ENCODE measurements around the gene RPS16. TPM values are rescaled to one million over a fixed set of nuclear protein-coding genes. Genes with fewer than 3 reads are reported as not detected.
A peak's percentile ranks its signal among the peaks of the same experiment; 100 is the strongest.

The RPS16 gene
- total RNA-seq, 4 donors from 2014 or later: 1,023 to 1,769 (median 1,110) TPM

DNA sequence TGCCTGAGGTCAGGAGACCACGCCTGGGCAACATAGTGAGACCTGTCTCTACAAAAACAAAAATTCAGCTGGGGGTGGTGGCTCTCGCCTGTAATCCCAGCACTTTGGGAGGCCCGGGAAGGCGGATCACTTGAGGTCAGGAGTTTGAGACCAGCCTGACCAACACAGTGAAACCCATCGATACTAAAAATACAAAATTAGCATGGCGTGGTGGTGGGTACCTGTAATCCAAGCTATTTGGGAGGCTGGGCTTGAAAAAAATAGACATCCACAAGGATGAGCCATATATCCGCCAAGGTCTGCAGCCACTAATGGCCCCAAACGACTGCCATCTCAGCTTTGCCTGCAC lies 3.1 kb downstream of the RPS16 start:
- WGBS, 2 donors (ENCODE audit: low coverage in 1 of 2): 75 to 89% methylated on average over 2 to 7 of the region's 8 CpGs
- peaks cover 0 to 41% of the 10 kb centered on the region in 2 donors for H3K36me3 ChIP-seq
- no peak for TF ChIP-seq EP300 (IDR thresholded peaks at IDR 0.05)
- TF ChIP-seq POLR2AphosphoS5 (IDR thresholded peaks at IDR 0.05): no peak
- no peak for TF ChIP-seq POLR2A (IDR thresholded peaks at IDR 0.05)
- no peak overlapping the region for H3K4me3 ChIP-seq
- H3K4me1 ChIP-seq: peaks cover 7 to 63% (median 37%) of the 10 kb centered on the region in 3 donors
- H3K27me3 ChIP-seq: no peaks in the 10 kb centered on the region
- ATAC-seq: no peak
- no peak overlapping the region for H3K27ac ChIP-seq
- H3K9me3 ChIP-seq: no peaks in the 10 kb centered on the region

DNA sequence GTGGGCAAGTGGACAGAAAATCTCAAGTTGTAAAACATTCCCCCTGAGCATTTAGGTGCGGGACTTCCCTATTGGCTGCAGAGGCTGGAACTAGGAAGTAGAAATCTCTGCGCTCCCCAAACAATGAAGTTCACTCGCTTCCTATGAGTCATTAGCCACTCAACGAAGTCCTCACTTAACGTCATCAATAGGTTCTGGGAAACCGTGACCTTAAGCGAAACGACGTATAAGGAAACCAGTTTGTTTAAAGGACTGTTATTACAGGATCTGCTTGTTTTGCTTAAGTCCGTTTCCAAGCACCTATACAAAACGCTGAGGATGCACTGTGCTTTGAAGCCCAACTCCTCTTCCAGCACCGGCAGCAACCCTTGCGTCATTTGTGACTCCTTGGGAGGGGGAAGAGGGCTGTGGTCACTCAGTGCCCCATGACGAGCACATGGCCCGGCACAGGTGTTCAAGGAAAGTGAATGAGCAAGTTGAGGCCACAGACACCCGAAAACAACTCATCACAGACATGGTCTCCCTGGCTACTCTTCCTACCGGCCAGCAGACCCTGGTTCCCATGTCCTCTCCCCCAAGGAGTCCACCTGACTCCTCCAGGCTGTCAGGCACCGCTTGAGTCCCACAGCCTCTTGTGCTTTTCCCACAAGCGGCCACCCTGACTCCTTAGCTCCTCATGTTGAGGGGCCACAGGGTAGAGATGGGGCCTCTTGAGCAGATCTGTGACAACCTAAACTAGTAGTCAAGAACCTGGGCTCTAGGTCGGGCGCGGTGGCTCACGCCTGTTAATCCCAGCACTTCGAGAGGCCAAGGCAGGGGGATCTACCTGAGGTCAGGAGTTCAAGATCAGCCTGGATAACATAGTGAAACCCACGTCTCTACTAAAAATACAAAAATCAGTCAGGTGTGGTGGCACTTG lies 4.8 kb downstream of the RPS16 start:
- H3K36me3 ChIP-seq: peaks cover 0 to 41% of the 10 kb centered on the region in 2 donors
- no peaks in the 10 kb centered on the region for H3K27me3 ChIP-seq
- 49% methylated on average over 14 of the region's 25 CpGs; no CpG with 5 or more reads in 1 of the 2 donors for WGBS, 2 donors (ENCODE audit: low coverage in 1 of 2)
- H3K4me1 ChIP-seq: peaks cover 7 to 59% (median 33%) of the 10 kb centered on the region in 3 donors
- TF ChIP-seq EP300 (IDR thresholded peaks at IDR 0.05) (no peak), POLR2AphosphoS5 (IDR thresholded peaks at IDR 0.05) (peak; percentile 70)
- no peaks in the 10 kb centered on the region for H3K9me3 ChIP-seq
- peak overlapping the region in 3 of 4 donors; percentile 74 to 78 (median 76) for H3K27ac ChIP-seq
- peak; percentile 48 for ATAC-seq
- no peak overlapping the region for H3K4me3 ChIP-seq

DNA sequence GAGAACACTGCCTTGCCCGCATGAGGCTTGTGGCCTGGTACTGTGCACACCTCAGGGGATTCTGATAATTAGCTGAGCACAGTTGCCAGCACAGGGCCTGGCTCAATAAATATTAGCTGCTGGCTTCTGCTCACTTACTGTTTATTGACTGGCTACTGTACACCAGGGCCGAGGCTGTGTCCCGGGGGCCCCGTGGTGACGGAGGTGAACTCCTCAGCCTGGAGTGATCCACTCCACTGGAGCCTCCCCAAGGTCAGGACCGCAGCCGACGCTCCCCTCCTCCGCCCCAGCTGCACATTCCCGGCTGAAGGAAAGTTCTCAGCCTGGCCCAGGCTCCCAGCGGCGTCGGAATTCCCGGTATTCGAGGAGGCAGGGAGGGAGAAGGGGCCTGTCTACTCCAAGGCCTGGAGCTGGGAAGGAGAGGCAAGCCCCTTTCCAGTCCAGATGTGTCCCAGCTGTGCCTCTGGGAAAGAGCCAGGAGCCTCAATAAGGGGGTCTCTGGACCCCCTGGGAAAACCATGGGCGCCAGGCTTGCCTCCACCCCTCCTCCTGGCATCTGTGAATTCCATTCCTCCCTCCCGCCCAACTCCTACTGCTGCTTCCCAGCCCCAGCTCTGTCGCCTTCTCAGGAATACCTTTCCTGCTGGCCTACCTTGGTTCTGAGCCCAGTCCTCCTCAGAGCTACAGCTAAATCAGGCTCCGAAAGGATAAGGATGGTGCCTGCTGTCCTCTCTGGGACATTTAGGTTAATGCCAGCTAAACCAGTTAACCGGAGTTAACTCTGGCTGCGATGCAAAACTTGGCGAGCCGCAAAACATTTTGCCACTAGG lies 7.3 kb downstream of the RPS16 start:
- Histone ChIP-seq H3K9me3 (no peaks in the 10 kb centered on the region), H3K36me3 (peaks cover 0 to 42% of the 10 kb centered on the region in 2 donors), H3K4me3 (peak overlapping the region in 1 of 2 donors; percentile 10), H3K27ac (peak overlapping the region; percentile 72 to 91 (median 86)), H3K4me1 (peaks cover 4 to 39% (median 20%) of the 10 kb centered on the region in 3 donors), H3K27me3 (no peaks in the 10 kb centered on the region)
- TF ChIP-seq POLR2A (IDR thresholded peaks at IDR 0.05) (no peak), EP300 (IDR thresholded peaks at IDR 0.05) (no peak), POLR2AphosphoS5 (IDR thresholded peaks at IDR 0.05) (peak; percentile 92), CTCF (IDR thresholded peaks at IDR 0.05) (peak in 1 of 4 experiments; percentile 7)
- ATAC-seq: peak; percentile 86
- 12 to 15% methylated on average over 8 to 10 of the region's 23 CpGs for WGBS, 2 donors (ENCODE audit: low coverage in 1 of 2)

GRCh38 chr19:39427707-39428106 lies 8.0 kb downstream of the RPS16 start:
- Histone ChIP-seq H3K4me1 (peaks cover 4 to 33% (median 20%) of the 10 kb centered on the region in 3 donors), H3K27ac (peak overlapping the region in 3 of 4 donors; percentile 85 to 91 (median 88)), H3K36me3 (peaks cover 0 to 42% of the 10 kb centered on the region in 2 donors), H3K27me3 (no peaks in the 10 kb centered on the region), H3K4me3 (no peak overlapping the region), H3K9me3 (no peaks in the 10 kb centered on the region)
- 81 to 82% methylated on average over 5 to 6 of the region's 11 CpGs for WGBS, 2 donors (ENCODE audit: low coverage in 1 of 2)
- no peak for ATAC-seq
- TF ChIP-seq CTCF (IDR thresholded peaks at IDR 0.05) (no peak), EP300 (IDR thresholded peaks at IDR 0.05) (no peak), POLR2AphosphoS5 (IDR thresholded peaks at IDR 0.05) (no peak), POLR2A (IDR thresholded peaks at IDR 0.05) (no peak)

DNA sequence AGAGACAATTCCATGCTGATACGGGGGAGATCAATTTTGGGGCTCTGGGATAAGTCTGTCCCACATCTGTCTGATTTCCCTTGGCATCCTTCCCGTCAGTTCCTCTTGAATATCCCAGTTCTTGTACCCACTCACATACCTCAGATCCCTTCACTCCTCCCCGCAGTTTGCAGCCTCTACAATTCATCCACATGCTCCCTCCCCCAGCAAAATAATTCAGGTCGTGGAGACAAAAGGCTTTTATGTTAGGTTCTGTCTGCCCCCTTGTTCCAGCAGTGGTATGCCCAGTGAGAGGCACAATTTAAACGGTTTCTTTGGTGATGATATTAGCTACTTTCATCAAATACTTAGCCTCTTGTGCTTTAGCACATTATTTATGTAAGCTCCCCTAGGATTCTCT lies 9.6 kb downstream of the RPS16 start:
- WGBS, 2 donors (ENCODE audit: low coverage in 1 of 2): 40 to 75% methylated on average over 3 to 5 of the region's 5 CpGs
- no peaks in the 10 kb centered on the region for H3K9me3 ChIP-seq
- no peak for TF ChIP-seq CTCF (IDR thresholded peaks at IDR 0.05)
- no peak for TF ChIP-seq POLR2AphosphoS5 (IDR thresholded peaks at IDR 0.05)
- TF ChIP-seq EP300 (IDR thresholded peaks at IDR 0.05): no peak
- TF ChIP-seq POLR2A (IDR thresholded peaks at IDR 0.05): no peak
- no peaks in the 10 kb centered on the region for H3K27me3 ChIP-seq
- no peak overlapping the region for H3K4me3 ChIP-seq
- peak overlapping the region in 1 of 4 donors; percentile 88 for H3K27ac ChIP-seq
- H3K4me1 ChIP-seq: peaks cover 4 to 33% (median 20%) of the 10 kb centered on the region in 3 donors
- peaks cover 0 to 43% of the 10 kb centered on the region in 2 donors for H3K36me3 ChIP-seq
- ATAC-seq: no peak
